H1 (cell line): Measurements from ENCODE around the gene HS3ST5. TPM values are rescaled to one million over a fixed set of nuclear protein-coding genes. Genes with fewer than 3 reads are reported as not detected.

Experiments
- CTCF ChIA-PET: fragments of 300-600 bp; sonication (Branson Sonifier 250); formaldehyde crosslinking; loops from one replicate; lab custom pipeline; 2021; ENCODE audit not compliant: partially characterized antibody; lab: Charles Lee
- POLR2A ChIA-PET: fragments of 300-600 bp; sonication (Branson Sonifier 250); formaldehyde crosslinking; loops from one replicate; lab custom pipeline; 2021; ENCODE audit warnings: inconsistent platforms; ENCODE audit not compliant: partially characterized antibody; lab: Charles Lee
- DNase-seq, 2 experiments: peaks; one replicate each; pipeline versions ENCODE4 v3.0.0 to v3.0.0-alpha.2; 2010 to 2022; ENCODE audit warnings: low spot score in 2 of 2, low read depth in 1 of 2, mixed read lengths in 1 of 2
- FAIRE-seq: peaks from 2 replicates; lab custom pipeline; 2011; peaks lifted over from hg19 to GRCh38; lab: Jason Lieb, UNC
- H2AFZ ChIP-seq: 2 replicates; pipeline ENCODE4 v1.8.1; 2012; ENCODE audit warnings: low read length, inconsistent platforms
- H2AK5ac ChIP-seq: 2 replicates; pipeline ENCODE4 v1.6.1; 2013; ENCODE audit warnings: low read depth, low read length
- H2BK120ac ChIP-seq: replicated peaks from 2 replicates; pipeline ENCODE3; 2013; ENCODE audit warnings: low read depth, low read length, inconsistent platforms
- H2BK12ac ChIP-seq: 2 replicates; pipeline ENCODE4 v1.6.1; 2013; ENCODE audit warnings: low read depth, low read length
- H2BK15ac ChIP-seq: 2 replicates; pipeline ENCODE4 v1.6.1; 2013; ENCODE audit warnings: low read length
- H2BK20ac ChIP-seq: 2 replicates; pipeline ENCODE4 v1.6.1; 2013; ENCODE audit warnings: low read length
- H2BK5ac ChIP-seq: 2 replicates; pipeline ENCODE4 v1.6.1; 2013; ENCODE audit warnings: low read depth, low read length
- H3K14ac ChIP-seq: 2 replicates; pipeline ENCODE4 v1.6.1; 2013; ENCODE audit warnings: inconsistent platforms; ENCODE audit not compliant: insufficient read length
- H3K18ac ChIP-seq: 2 replicates; pipeline ENCODE4 v1.6.1; 2013; ENCODE audit warnings: low read length; ENCODE audit errors: extremely low read depth
- H3K23ac ChIP-seq: 2 replicates; pipeline ENCODE4 v1.6.1; 2013; ENCODE audit warnings: inconsistent platforms; ENCODE audit not compliant: insufficient read length
- H3K23me2 ChIP-seq: 2 replicates; pipeline ENCODE4 v1.6.1; 2013; ENCODE audit warnings: low read depth, low read length
- H3K27ac ChIP-seq: 2 replicates; pipeline ENCODE4 v1.6.1; 2011; ENCODE audit warnings: low read depth, low read length, inconsistent platforms
- H3K27me3 ChIP-seq, 4 experiments: replicated peaks in 1 of 4; 1 replicate in 1 of 4; 2 replicates in 3 of 4; pipeline versions ENCODE4 v1.6.1 to v1.8.1; 2011 to 2013; ENCODE audit warnings: low read length in 3 of 4, mild to moderate bottlenecking in 3 of 4, inconsistent platforms in 2 of 4, mixed read lengths in 2 of 4, moderate library complexity in 1 of 4; ENCODE audit not compliant: control insufficient read depth in 3 of 4, insufficient read depth in 3 of 4; ENCODE audit errors: extremely low read depth in 1 of 4
- H3K36me3 ChIP-seq, 4 experiments: 2 replicates each; pipeline versions ENCODE4 v1.6.1 to v1.8.1; 2011 to 2013; ENCODE audit warnings: mild to moderate bottlenecking in 4 of 4, low read length in 3 of 4, moderate library complexity in 2 of 4, control low read depth in 1 of 4, inconsistent platforms in 1 of 4; ENCODE audit not compliant: insufficient read depth in 4 of 4, control insufficient read depth in 2 of 4
- H3K4ac ChIP-seq: replicated peaks from 2 replicates; pipeline ENCODE3; 2013; ENCODE audit warnings: low read length, low read depth, mixed read lengths, inconsistent platforms; ENCODE audit not compliant: insufficient read length
- H3K4me1 ChIP-seq, 4 experiments: replicated peaks in 1 of 4; 1 replicate in 1 of 4; 2 replicates in 3 of 4; pipeline versions ENCODE4 v1.6.1 to v1.8.1; 2011 to 2013; ENCODE audit warnings: low read length in 3 of 4, inconsistent platforms in 2 of 4, mixed read lengths in 1 of 4; ENCODE audit not compliant: insufficient read depth in 4 of 4, control insufficient read depth in 3 of 4
- H3K4me2 ChIP-seq, 2 experiments: 2 replicates each; pipeline versions ENCODE4 v1.6.1 to v1.8.1; 2011 to 2013; ENCODE audit warnings: low read depth in 2 of 2, low read length in 2 of 2, control low read depth in 1 of 2, inconsistent platforms in 1 of 2, mild to moderate bottlenecking in 1 of 2; ENCODE audit not compliant: insufficient read depth in 1 of 2
- H3K4me3 ChIP-seq, 4 experiments: fragments of 200-600, 300-600 bp in 1 of 4; sonication (generic), shearing (Covaris generic), sonication (Bioruptor Twin) in 1 of 4; 2 replicates each; pipeline versions ENCODE4 v1.5.1 to v1.8.1; 2011 to 2016; ENCODE audit warnings: low read length in 4 of 4, low read depth in 3 of 4, control low read depth in 2 of 4, inconsistent platforms in 2 of 4, mild to moderate bottlenecking in 2 of 4, mixed read lengths in 1 of 4, moderate library complexity in 1 of 4; ENCODE audit not compliant: insufficient read depth in 2 of 4; ENCODE audit errors: extremely low read depth in 1 of 4
- H3K56ac ChIP-seq: replicated peaks from 2 replicates; pipeline ENCODE3; 2013; ENCODE audit warnings: low read depth, mild to moderate bottlenecking, mixed read lengths, low read length, inconsistent platforms; ENCODE audit not compliant: insufficient read length
- H3K79me1 ChIP-seq: 2 replicates; pipeline ENCODE4 v1.6.1; 2013; ENCODE audit warnings: low read depth, low read length, control low read depth
- H3K79me2 ChIP-seq, 2 experiments: 2 replicates each; pipeline versions ENCODE4 v1.6.1 to v1.8.1; 2012 to 2013; ENCODE audit warnings: low read length in 2 of 2, mild to moderate bottlenecking in 2 of 2, inconsistent platforms in 1 of 2; ENCODE audit not compliant: insufficient read depth in 2 of 2, control insufficient read depth in 1 of 2
- H3K9ac ChIP-seq, 4 experiments: replicated peaks in 1 of 4; 1 replicate in 1 of 4; 2 replicates in 3 of 4; pipeline versions ENCODE4 v1.6.1 to v1.8.1; 2011 to 2013; ENCODE audit warnings: low read depth in 3 of 4, low read length in 3 of 4, control low read depth in 2 of 4, mild to moderate bottlenecking in 2 of 4, moderate library complexity in 2 of 4, inconsistent platforms in 1 of 4; ENCODE audit errors: extremely low read depth in 1 of 4
- H3K9me3 ChIP-seq, 2 experiments: 2 replicates each; pipeline versions ENCODE4 v1.6.1 to v1.8.1; 2012 to 2013; ENCODE audit warnings: mild to moderate bottlenecking in 2 of 2, moderate library complexity in 2 of 2, control low read depth in 1 of 2, inconsistent platforms in 1 of 2, low read depth in 1 of 2, low read length in 1 of 2, mixed read lengths in 1 of 2; ENCODE audit not compliant: insufficient read depth in 2 of 2
- H4K20me1 ChIP-seq, 2 experiments: replicated peaks in 1 of 2; 2 replicates each; pipeline versions ENCODE3 to v1.8.1; 2011 to 2013; ENCODE audit warnings: inconsistent platforms in 2 of 2, low read length in 2 of 2, mild to moderate bottlenecking in 1 of 2; ENCODE audit not compliant: insufficient read depth in 2 of 2, control insufficient read depth in 1 of 2
- H4K5ac ChIP-seq: 2 replicates; pipeline ENCODE4 v1.6.1; 2013; ENCODE audit warnings: low read length, low read depth, mixed read lengths, inconsistent platforms; ENCODE audit not compliant: insufficient read length
- H4K8ac ChIP-seq: 2 replicates; pipeline ENCODE4 v1.8.0; 2013; ENCODE audit warnings: mild to moderate bottlenecking, moderate library complexity, low read length, inconsistent platforms; ENCODE audit not compliant: insufficient read depth; ENCODE audit errors: extremely low read depth
- H4K91ac ChIP-seq: replicated peaks from 2 replicates; pipeline ENCODE3; 2013; ENCODE audit warnings: low read length, mixed read lengths, inconsistent platforms; ENCODE audit not compliant: insufficient read length
- BCL11A ChIP-seq, 2 experiments: IDR thresholded peaks; one replicate each; pipeline ENCODE4 v1.6.1; 2011; ENCODE audit warnings: low read depth in 2 of 2, low read length in 2 of 2, mild to moderate bottlenecking in 2 of 2
- CBX5 ChIP-seq: fragments of 300-800, 300-1000 bp; sonication (generic); IDR thresholded peaks from 2 replicates; pipeline ENCODE4 v1.7.1; 2016; ENCODE audit warnings: antibody characterized with exemption, low read length, low read depth
- CTBP2 ChIP-seq: IDR thresholded peaks from 2 replicates; pipeline ENCODE4 v1.7.0; 2011; ENCODE audit warnings: borderline replicate concordance, mild to moderate bottlenecking, moderate library complexity, mixed read lengths, low read length; ENCODE audit not compliant: insufficient read depth, insufficient read length
- POLR2AphosphoS5 ChIP-seq: IDR thresholded peaks from 2 replicates; pipeline ENCODE4 v1.6.1; 2011; ENCODE audit warnings: low read depth, low read length
- RAD21 ChIP-seq, 2 experiments: IDR thresholded peaks in 1 of 2; conservative IDR thresholded peaks in 1 of 2; 2 replicates each; pipeline ENCODE4 v1.6.1; 2011; ENCODE audit warnings: low read depth in 2 of 2, low read length in 2 of 2, improper control_type of control experiment in 1 of 2, inconsistent platforms in 1 of 2, mild to moderate bottlenecking in 1 of 2, moderate library complexity in 1 of 2
- RNF2 ChIP-seq: fragments of 200-900, 300-1000 bp; sonication (generic); IDR thresholded peaks from 2 replicates; pipeline ENCODE4 v1.7.1; 2016; ENCODE audit warnings: borderline replicate concordance, low read depth, mild to moderate bottlenecking, antibody characterized with exemption, low read length; ENCODE audit not compliant: poor library complexity, severe bottlenecking; ENCODE audit errors: missing control alignments
- RXRA ChIP-seq: IDR thresholded peaks from 2 replicates; pipeline ENCODE4 v1.6.1; 2011; ENCODE audit warnings: low read depth, mild to moderate bottlenecking, low read length, moderate library complexity; ENCODE audit not compliant: insufficient read depth
- WGBS, 2 experiments: shearing (Covaris generic) in 1 of 2; methylation state at CpG; one replicate each; pipeline versions ENCODE4 v1.1.6 to v1.1.7; 2013 to 2015; ENCODE audit warnings: low lambda C conversion rate in 2 of 2, mixed read lengths in 2 of 2, inconsistent platforms in 1 of 2, low coverage in 1 of 2, missing lambda C conversion rate in 1 of 2; ENCODE audit not compliant: insufficient replicate concordance in 2 of 2, insufficient coverage in 1 of 2, insufficient read length in 1 of 2; ENCODE audit errors: extremely low coverage in 1 of 2, missing lambda C conversion rate in 1 of 2; 5-methylcytosine and 5-hydroxymethylcytosine counted together
- polyA plus RNA-seq, 7 experiments: library from polyadenylated mRNA; depleted of rRNA in 3 of 7; stranded (reverse) in 5 of 7; unstranded in 2 of 7; fragments of >200 nt in 5 of 7; fragments of 200-250 nt in 2 of 7; gene quantifications; 1 replicate in 5 of 7; 2 replicates in 1 of 7; 4 replicates in 1 of 7; pipeline versions ENCODE4 v1.2.1 to v1.2.3, GENCODE V29; 2011 to 2013; ENCODE audit warnings: missing spikeins in 2 of 7, mixed read lengths in 2 of 7
- total RNA-seq: library from RNA; stranded (reverse); fragmentation: NEBNext Ultra II Directional; extraction: Animal tissue kit (Norgen Biotek cat#: 25700); gene quantifications from 2 replicates; pipeline ENCODE4 v1.2.1, GENCODE V29; 2021
- TF ChIP-seq, protein P1 (sequence below), 3 experiments: IDR thresholded peaks; 1 replicate in 2 of 3; 2 replicates in 1 of 3; pipeline versions ENCODE4 v1.5.1 to v1.6.1; 2011; ENCODE audit warnings: low read length in 3 of 3, mild to moderate bottlenecking in 3 of 3, inconsistent platforms in 2 of 3, low read depth in 1 of 3, moderate library complexity in 1 of 3; ENCODE audit not compliant: insufficient read depth in 1 of 3; ENCODE audit errors: control extremely low read depth in 1 of 3

The HS3ST5 gene
- total and polyA plus RNA-seq, 2 of the 8 experiments (the other 6 are each of a cell fraction or from before 2014, with no cell fraction given) = 1.2 to 9.9 TPM

DNA sequence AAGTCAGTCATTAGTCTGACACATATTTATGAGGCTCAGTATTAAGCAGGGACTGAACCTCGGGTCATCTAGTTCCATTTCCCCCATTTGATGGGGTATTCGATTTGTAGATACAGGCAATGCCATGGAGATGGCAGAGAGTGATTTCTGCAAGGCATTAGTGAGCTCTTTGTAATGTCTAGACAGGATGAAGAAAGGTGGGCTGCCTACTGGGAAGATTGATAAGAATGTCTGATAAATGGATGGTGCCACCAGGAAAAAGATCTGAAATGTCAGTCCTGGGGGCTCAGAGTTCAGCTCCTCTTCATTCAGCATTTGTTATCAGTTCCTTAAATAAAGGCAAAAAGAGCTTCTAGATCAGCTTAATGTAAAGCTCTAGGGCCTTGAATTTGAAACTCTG is 51.4 kb downstream of the HS3ST5 start:
- Histone ChIP-seq H2BK20ac (no peak overlapping the region), H4K20me1 (no peaks in the 10 kb centered on the region), H4K91ac (no peak overlapping the region), H3K4me3 (no peak overlapping the region), H3K79me1 (0 out of 2 replicates have a peak, but pooled peaks cover 2% of the 10 kb centered on the region), H2BK15ac (no peak overlapping the region), H3K36me3 (peaks cover 0 to 6% (median 2%) of the 10 kb centered on the region in 4 experiments; a peak in 3 of 8 replicates), H3K23ac (no peak overlapping the region), H2BK12ac (no peak overlapping the region), H3K23me2 (no peaks in the 10 kb centered on the region), H3K56ac (no peak overlapping the region), H3K4me2 (no peak overlapping the region), H3K27me3 (no peaks in the 10 kb centered on the region), H4K8ac (no peak overlapping the region), H4K5ac (no peak overlapping the region), H3K9me3 (no peaks in the 10 kb centered on the region), H3K27ac (no peak overlapping the region), H3K9ac (no peak overlapping the region), H3K4me1 (0 out of 7 replicates have a peak, but pooled peaks cover 0 to 3% (median 0%) of the 10 kb centered on the region in 4 experiments), H3K14ac (no peak overlapping the region), H2AK5ac (no peak overlapping the region), H2BK120ac (no peak overlapping the region), H2AFZ (no peak overlapping the region), H3K79me2 (peaks cover 0 to 49% of the 10 kb centered on the region in 2 experiments; a peak in 2 of 4 replicates), H3K4ac (no peak overlapping the region), H2BK5ac (no peak overlapping the region), H3K18ac (no peak overlapping the region)
- TF ChIP-seq CBX5 (no peak), RXRA (no peak), CTBP2 (no peak), POLR2AphosphoS5 (no peak), RNF2 (no peak), BCL11A (IDR thresholded peaks at IDR 0.05; ENCODE audit: low read depth in 2 of 2, low read length in 2 of 2) (no peak), RAD21 (IDR thresholded peaks at IDR 0.05 in 1 of 2, conservative IDR thresholded peaks at IDR 0.05 in 1 of 2; ENCODE audit: low read depth in 2 of 2, low read length in 2 of 2) (no peak)
- TF ChIP-seq, protein P1, sequence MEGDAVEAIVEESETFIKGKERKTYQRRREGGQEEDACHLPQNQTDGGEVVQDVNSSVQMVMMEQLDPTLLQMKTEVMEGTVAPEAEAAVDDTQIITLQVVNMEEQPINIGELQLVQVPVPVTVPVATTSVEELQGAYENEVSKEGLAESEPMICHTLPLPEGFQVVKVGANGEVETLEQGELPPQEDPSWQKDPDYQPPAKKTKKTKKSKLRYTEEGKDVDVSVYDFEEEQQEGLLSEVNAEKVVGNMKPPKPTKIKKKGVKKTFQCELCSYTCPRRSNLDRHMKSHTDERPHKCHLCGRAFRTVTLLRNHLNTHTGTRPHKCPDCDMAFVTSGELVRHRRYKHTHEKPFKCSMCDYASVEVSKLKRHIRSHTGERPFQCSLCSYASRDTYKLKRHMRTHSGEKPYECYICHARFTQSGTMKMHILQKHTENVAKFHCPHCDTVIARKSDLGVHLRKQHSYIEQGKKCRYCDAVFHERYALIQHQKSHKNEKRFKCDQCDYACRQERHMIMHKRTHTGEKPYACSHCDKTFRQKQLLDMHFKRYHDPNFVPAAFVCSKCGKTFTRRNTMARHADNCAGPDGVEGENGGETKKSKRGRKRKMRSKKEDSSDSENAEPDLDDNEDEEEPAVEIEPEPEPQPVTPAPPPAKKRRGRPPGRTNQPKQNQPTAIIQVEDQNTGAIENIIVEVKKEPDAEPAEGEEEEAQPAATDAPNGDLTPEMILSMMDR (IDR thresholded peaks at IDR 0.05; ENCODE audit: control extremely low read depth in 1 of 3, insufficient read depth in 1 of 3, low read depth in 1 of 3, low read length in 3 of 3) = no peak
- ChIA-PET POLR2A (no interaction called here), CTCF (interaction anchor here (1.3 kb wide), 1 partner anchor 13 kb away, joined by 7 read pairs; no protein-coding TSS in a partner anchor)
- DNase-seq (no peak), FAIRE-seq (no peak)
- WGBS, 2 experiments = 88% methylated on average over 2 of the region's 2 CpGs; no CpG with 5 or more reads in 1 of the 2 experiments
